Cardiac fibroblast (primary cell): ENCODE data around the gene RBM39.

Experiments
- DNase-seq, 2 donors: peaks; one replicate each; pipeline versions ENCODE4 v3.0.0 to v3.0.0-alpha.2; 2010; ENCODE audit warnings: low read depth in 2 of 2
- H3K4me3 ChIP-seq, 2 donors: replicated peaks in 1 of 2; 1 replicate in 1 of 2; 2 replicates in 1 of 2; pipeline ENCODE4 v1.5.1; 2011; ENCODE audit warnings: low read depth in 2 of 2, low read length in 2 of 2, mild to moderate bottlenecking in 2 of 2, moderate library complexity in 1 of 2
- CTCF ChIP-seq: IDR thresholded peaks from one replicate; pipeline ENCODE4 v1.5.1; 2011; ENCODE audit warnings: low read depth, mild to moderate bottlenecking, low read length, inconsistent platforms

The RBM39 gene

GRCh38 chr20:35661908-35662307 lies 80.2 kb downstream of the RBM39 start:
- no peak for TF ChIP-seq CTCF
- peak overlapping the region in 1 of 2 donors; percentile 1 for H3K4me3 ChIP-seq
- DNase-seq: no peak

GRCh38 chr20:35661053-35661452 lies 81.0 kb downstream of the RBM39 start:
- TF ChIP-seq CTCF: no peak

GRCh38 chr20:35660122-35660937 lies 81.7 kb downstream of the RBM39 start:
- no peak overlapping the region for H3K4me3 ChIP-seq
- DNase-seq: no peak
- no peak for TF ChIP-seq CTCF

More at GRCh38 chr20:35661053-35661452, 81.0 kb downstream of the RBM39 start:
- DNase-seq: peak in 1 of 2 donors; percentile 23
- H3K4me3 ChIP-seq: no peak overlapping the region

GRCh38 chr20:35657271-35657670 lies 84.8 kb downstream of the RBM39 start:
- TF ChIP-seq CTCF: no peak
- H3K4me3 ChIP-seq: no peak overlapping the region

GRCh38 chr20:35654415-35654814 lies 87.6 kb downstream of the RBM39 start:
- TF ChIP-seq CTCF: no peak
- no peak overlapping the region for H3K4me3 ChIP-seq
- DNase-seq: no peak

More at GRCh38 chr20:35657271-35657670, 84.8 kb downstream of the RBM39 start:
- DNase-seq: no peak

- TF ChIP-seq CTCF: no peak
Measured at GRCh38 chr20:35653893-35654292, 88.2 kb downstream of the RBM39 start.

More at GRCh38 chr20:35653893-35654292, 88.2 kb downstream of the RBM39 start:
- no peak overlapping the region for H3K4me3 ChIP-seq
- no peak for DNase-seq
